ENCODE measurements around the gene AP2S1.
"Not testable (repeated sequence)": the region's sequence is repeated elsewhere in the genome, so short reads cannot be mapped to it uniquely, and the experiment has no call there.

The AP2S1 gene

GRCh38 chr19:46867170-46867569 is 16.5 kb upstream of the AP2S1 start:
- no peak for DNase-seq

GRCh38 chr19:46866407-46867136 is 15.9 kb upstream of the AP2S1 start:
- DNase-seq, result no peak

- DNase-seq, result no peak
These were observed 13.4 kb upstream of the AP2S1 start for GRCh38 chr19:46863818-46864629.

GRCh38 chr19:46862974-46863632 is 12.5 kb upstream of the AP2S1 start:
- DNase-seq, result no peak

GRCh38 chr19:46862503-46862834 is 11.8 kb upstream of the AP2S1 start:
- no peak for DNase-seq

GRCh38 chr19:46861691-46862502 is 11.3 kb upstream of the AP2S1 start:
- DNase-seq, result no peak

- no peak for DNase-seq
These were observed 10.4 kb upstream of the AP2S1 start, which contains the start of gene ARHGAP35 for GRCh38 chr19:46860846-46861690. Gene ARHGAP35 (plus strand): TSS chr19:46860997. CDS start chr19:46918676, 57,679 bp downstream.

- DNase-seq, result peak; percentile 98
These were observed 9.6 kb upstream of the AP2S1 start for GRCh38 chr19:46860125-46860845.

- DNase-seq, result no peak
These were observed 9.0 kb upstream of the AP2S1 start for GRCh38 chr19:46859637-46860124.

- peak; percentile 93 for DNase-seq
These were observed 5.7 kb upstream of the AP2S1 start for GRCh38 chr19:46856062-46857022.

- DNase-seq, result not testable (repeated sequence)
These were observed 4.1 kb upstream of the AP2S1 start for GRCh38 chr19:46854698-46855097.

- no peak for DNase-seq
These were observed 2.2 kb upstream of the AP2S1 start for GRCh38 chr19:46852830-46853229.

- no peak for DNase-seq
These were observed 1.0 kb downstream of the AP2S1 start for GRCh38 chr19:46849610-46850009.

GRCh38 chr19:46848389-46848788 is 2.3 kb downstream of the AP2S1 start:
- DNase-seq, result no peak

- no peak for DNase-seq
These were observed 3.1 kb downstream of the AP2S1 start for GRCh38 chr19:46847528-46847927.

GRCh38 chr19:46845959-46846459 is 4.6 kb downstream of the AP2S1 start:
- no peak for DNase-seq

- no peak for DNase-seq
These were observed 6.6 kb downstream of the AP2S1 start for GRCh38 chr19:46844067-46844489.

- DNase-seq, result no peak
These were observed 7.9 kb downstream of the AP2S1 start for GRCh38 chr19:46842791-46843190.

GRCh38 chr19:46841458-46842083 is 9.1 kb downstream of the AP2S1 start:
- no peak for DNase-seq

Data from stimulated activated CD4-positive, alpha-beta T cell treated with anti-CD3 and anti-CD28 coated beads, Interleukin-1b, Interleukin-23, amount 100 ng/mL, for 48 hours (primary cell).